Activated gamma-delta T cell treated with anti-CD3 and anti-CD28 coated beads, Interleukin-2, amount 50 U/mL, for 16 hours (primary cell): ENCODE measurements around the gene POGLUT3.

Experiments used
- DNase-seq: peaks from one replicate; pipeline ENCODE4 v3.0.0-alpha.2; 2020; ENCODE audit warnings: low read depth

POGLUT3 gene

GRCh38 chr11:108498046-108498815 lies at the start of gene POGLUT3:
Gene POGLUT3 (minus strand): TSS chr11:108498384. CDS start chr11:108498366, 18 bp downstream.
- peak; percentile 6 for DNase-seq

- DNase-seq, result no peak
Measured at GRCh38 chr11:108545909-108546501, 47.8 kb upstream of the POGLUT3 start.

- no peak for DNase-seq
Measured at GRCh38 chr11:108543316-108543964, 45.3 kb upstream of the POGLUT3 start.

- DNase-seq, result no peak
Measured at GRCh38 chr11:108541531-108541930, 43.3 kb upstream of the POGLUT3 start.

GRCh38 chr11:108538502-108538901 lies 40.3 kb upstream of the POGLUT3 start:
- DNase-seq, result no peak

- no peak for DNase-seq
Measured at GRCh38 chr11:108538022-108538424, 39.8 kb upstream of the POGLUT3 start.

- DNase-seq, result no peak
Measured at GRCh38 chr11:108536783-108537182, 38.6 kb upstream of the POGLUT3 start.

- no peak for DNase-seq
Measured at GRCh38 chr11:108535384-108535955, 37.3 kb upstream of the POGLUT3 start.

GRCh38 chr11:108534274-108534882 lies 36.2 kb upstream of the POGLUT3 start:
- no peak for DNase-seq

GRCh38 chr11:108530426-108530825 lies 32.2 kb upstream of the POGLUT3 start:
- DNase-seq, result no peak

GRCh38 chr11:108527382-108527781 lies 29.2 kb upstream of the POGLUT3 start:
- DNase-seq, result no peak

- DNase-seq, result no peak
Measured at GRCh38 chr11:108525161-108525560, 27.0 kb upstream of the POGLUT3 start.

- DNase-seq, result no peak
Measured at GRCh38 chr11:108524422-108524821, 26.2 kb upstream of the POGLUT3 start.

- DNase-seq, result no peak
Measured at GRCh38 chr11:108522318-108522717, 24.1 kb upstream of the POGLUT3 start.

GRCh38 chr11:108518581-108518980 lies 20.4 kb upstream of the POGLUT3 start:
- DNase-seq, result no peak

- no peak for DNase-seq
Measured at GRCh38 chr11:108516125-108516524, 17.9 kb upstream of the POGLUT3 start.

- no peak for DNase-seq
Measured at GRCh38 chr11:108512708-108513107, 14.5 kb upstream of the POGLUT3 start.

- DNase-seq, result no peak
Measured at GRCh38 chr11:108511851-108512474, 13.8 kb upstream of the POGLUT3 start.

- DNase-seq, result no peak
Measured at GRCh38 chr11:108508653-108509593, 10.7 kb upstream of the POGLUT3 start.

GRCh38 chr11:108501396-108501795 lies 3.2 kb upstream of the POGLUT3 start:
- DNase-seq, result no peak

- DNase-seq, result no peak
Measured at GRCh38 chr11:108500721-108501120, 2.5 kb upstream of the POGLUT3 start.
